Measurements from ENCODE around the gene NXN. TPM values are rescaled to one million over a fixed set of nuclear protein-coding genes. Genes with fewer than 3 reads are reported as not detected.
"Not testable (repeated sequence)": the region's sequence is repeated elsewhere in the genome, so short reads cannot be mapped to it uniquely, and the experiment has no call there.

Gene NXN
- polyA plus RNA-seq, 1 of the 3 experiments (the other 2 are of a cell fraction): 23.9 TPM

DNA sequence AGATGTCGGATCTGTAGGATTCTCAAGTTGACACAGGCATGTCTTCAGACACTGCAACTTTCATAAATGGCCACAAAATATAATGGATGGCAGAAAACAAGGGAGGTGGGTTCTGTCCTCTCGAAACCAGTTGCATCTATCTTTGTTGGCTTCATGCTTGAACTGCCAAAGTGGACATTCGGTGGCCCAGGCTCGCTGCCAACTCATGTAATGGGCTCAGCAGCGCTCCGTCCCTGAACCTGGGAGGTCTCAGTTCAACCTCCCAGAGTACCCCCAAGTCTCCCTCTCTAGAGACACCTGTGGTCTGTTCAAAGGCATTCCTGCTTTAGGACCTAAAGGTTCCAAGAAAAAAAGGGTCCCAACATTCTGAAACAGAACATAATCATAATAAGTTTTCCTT is 71.9 kb downstream of the NXN start:
- DNase-seq: no peak
- H3K9me3 ChIP-seq: no peaks in the 10 kb centered on the region
- peaks cover 10% of the 10 kb centered on the region; the same call in 1 of the 2 replicates for H3K27me3 ChIP-seq (ENCODE audit: insufficient read depth)
- no peak overlapping the region for H2AFZ ChIP-seq (ENCODE audit: low read depth)
- H3K79me2 ChIP-seq (ENCODE audit: insufficient read depth): peaks cover 5% of the 10 kb centered on the region; the same call in 1 of the 2 replicates
- no peaks in the 10 kb centered on the region for H3K9me2 ChIP-seq
- H3K4me3 ChIP-seq (ENCODE audit: low read depth in 2 of 2, low read length in 1 of 2): no peak overlapping the region
- H3F3A ChIP-seq (replicated peaks; ENCODE audit: insufficient read depth): peaks cover 5% of the 10 kb centered on the region
- H3K4me2 ChIP-seq: no peak overlapping the region
- H3K36me3 ChIP-seq (replicated peaks in 1 of 2; ENCODE audit: control insufficient read depth in 1 of 2, insufficient read depth in 2 of 2, low read length in 1 of 2): no peaks in the 10 kb centered on the region
- WGBS (ENCODE audit: low lambda C conversion rate): 72% methylated on average over 6 of the region's 6 CpGs
- peaks cover 0 to 5% of the 10 kb centered on the region in 2 experiments; a peak in 2 of 4 replicates for H3K4me1 ChIP-seq (ENCODE audit: control insufficient read depth in 1 of 2, insufficient read depth in 2 of 2, low read depth in 1 of 2, low read length in 1 of 2)
- CTCF ChIA-PET: no interaction called here
- H3K27ac ChIP-seq (ENCODE audit: low read depth in 2 of 2, low read length in 1 of 2): no peak overlapping the region
- TF ChIP-seq, protein P1, sequence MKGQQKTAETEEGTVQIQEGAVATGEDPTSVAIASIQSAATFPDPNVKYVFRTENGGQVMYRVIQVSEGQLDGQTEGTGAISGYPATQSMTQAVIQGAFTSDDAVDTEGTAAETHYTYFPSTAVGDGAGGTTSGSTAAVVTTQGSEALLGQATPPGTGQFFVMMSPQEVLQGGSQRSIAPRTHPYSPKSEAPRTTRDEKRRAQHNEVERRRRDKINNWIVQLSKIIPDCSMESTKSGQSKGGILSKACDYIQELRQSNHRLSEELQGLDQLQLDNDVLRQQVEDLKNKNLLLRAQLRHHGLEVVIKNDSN (IDR thresholded peaks at IDR 0.05; ENCODE audit: borderline replicate concordance, low read depth): no peak
- no peak for TF ChIP-seq NRF1 (IDR thresholded peaks at IDR 0.05; ENCODE audit: low read depth, low read length)
- no peak for TF ChIP-seq SIN3A (IDR thresholded peaks at IDR 0.05; ENCODE audit: borderline replicate concordance, low read depth, low read length)
- no peak for TF ChIP-seq EZH2phosphoT487 (IDR thresholded peaks at IDR 0.05; ENCODE audit: borderline replicate concordance, low read depth)
- no peak for TF ChIP-seq GATA2 (CRISPR knock-in tag; IDR thresholded peaks at IDR 0.05)
- TF ChIP-seq, protein P2, sequence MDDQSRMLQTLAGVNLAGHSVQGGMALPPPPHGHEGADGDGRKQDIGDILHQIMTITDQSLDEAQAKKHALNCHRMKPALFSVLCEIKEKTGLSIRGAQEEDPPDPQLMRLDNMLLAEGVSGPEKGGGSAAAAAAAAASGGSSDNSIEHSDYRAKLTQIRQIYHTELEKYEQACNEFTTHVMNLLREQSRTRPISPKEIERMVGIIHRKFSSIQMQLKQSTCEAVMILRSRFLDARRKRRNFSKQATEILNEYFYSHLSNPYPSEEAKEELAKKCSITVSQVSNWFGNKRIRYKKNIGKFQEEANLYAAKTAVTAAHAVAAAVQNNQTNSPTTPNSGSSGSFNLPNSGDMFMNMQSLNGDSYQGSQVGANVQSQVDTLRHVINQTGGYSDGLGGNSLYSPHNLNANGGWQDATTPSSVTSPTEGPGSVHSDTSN (IDR thresholded peaks at IDR 0.05): no peak
- TF ChIP-seq, protein P3, sequence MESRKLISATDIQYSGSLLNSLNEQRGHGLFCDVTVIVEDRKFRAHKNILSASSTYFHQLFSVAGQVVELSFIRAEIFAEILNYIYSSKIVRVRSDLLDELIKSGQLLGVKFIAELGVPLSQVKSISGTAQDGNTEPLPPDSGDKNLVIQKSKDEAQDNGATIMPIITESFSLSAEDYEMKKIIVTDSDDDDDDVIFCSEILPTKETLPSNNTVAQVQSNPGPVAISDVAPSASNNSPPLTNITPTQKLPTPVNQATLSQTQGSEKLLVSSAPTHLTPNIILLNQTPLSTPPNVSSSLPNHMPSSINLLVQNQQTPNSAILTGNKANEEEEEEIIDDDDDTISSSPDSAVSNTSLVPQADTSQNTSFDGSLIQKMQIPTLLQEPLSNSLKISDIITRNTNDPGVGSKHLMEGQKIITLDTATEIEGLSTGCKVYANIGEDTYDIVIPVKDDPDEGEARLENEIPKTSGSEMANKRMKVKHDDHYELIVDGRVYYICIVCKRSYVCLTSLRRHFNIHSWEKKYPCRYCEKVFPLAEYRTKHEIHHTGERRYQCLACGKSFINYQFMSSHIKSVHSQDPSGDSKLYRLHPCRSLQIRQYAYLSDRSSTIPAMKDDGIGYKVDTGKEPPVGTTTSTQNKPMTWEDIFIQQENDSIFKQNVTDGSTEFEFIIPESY (IDR thresholded peaks at IDR 0.05; ENCODE audit: borderline replicate concordance, low read depth): no peak
- no peak for TF ChIP-seq EP300 (IDR thresholded peaks at IDR 0.05; ENCODE audit: borderline replicate concordance in 1 of 2, low read depth in 1 of 2, low read length in 1 of 2)
- no peak for TF ChIP-seq CHD2 (IDR thresholded peaks at IDR 0.05; ENCODE audit: low read length, partially characterized antibody)
- no peak for TF ChIP-seq JUND (IDR thresholded peaks at IDR 0.05)
- TF ChIP-seq TEAD4 (IDR thresholded peaks at IDR 0.05; ENCODE audit: borderline replicate concordance, insufficient read depth): no peak
- no peak for TF ChIP-seq FOSL2 (IDR thresholded peaks at IDR 0.05; ENCODE audit: borderline replicate concordance, low read depth)
- POLR2A ChIA-PET: no interaction called here
- H4K20me1 ChIP-seq (ENCODE audit: insufficient read depth): no peaks in the 10 kb centered on the region
- no peak overlapping the region for H3K9ac ChIP-seq

DNA sequence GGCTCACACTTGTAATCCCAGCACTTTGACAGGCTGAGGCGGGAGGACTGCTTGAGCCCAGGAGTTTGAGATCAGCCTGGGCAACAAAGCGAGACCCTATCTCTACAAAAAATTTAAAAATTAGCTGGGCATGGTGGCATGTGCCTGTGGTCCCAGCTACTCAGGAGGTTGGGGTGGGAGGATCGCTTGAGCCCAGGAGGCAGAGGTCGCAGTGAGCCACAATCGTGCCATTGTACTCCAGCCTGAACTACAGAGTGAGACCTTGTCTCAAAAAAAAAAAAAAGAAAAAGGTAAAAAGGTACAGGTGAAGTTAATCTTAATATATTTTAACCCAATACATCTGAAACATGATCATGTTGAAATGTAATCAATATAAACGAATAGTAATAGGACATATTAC is 73.9 kb downstream of the NXN start:
- H3K4me3 ChIP-seq (ENCODE audit: low read depth in 2 of 2, low read length in 1 of 2); H3K4me1 ChIP-seq (ENCODE audit: control insufficient read depth in 1 of 2, insufficient read depth in 2 of 2, low read depth in 1 of 2, low read length in 1 of 2); H3K36me3 ChIP-seq (replicated peaks in 1 of 2; ENCODE audit: control insufficient read depth in 1 of 2, insufficient read depth in 2 of 2, low read length in 1 of 2); DNase-seq; H3K4me2 ChIP-seq; H3K9me2 ChIP-seq; H3K9me3 ChIP-seq; POLR2A ChIA-PET; H3K9ac ChIP-seq; H3F3A ChIP-seq (replicated peaks; ENCODE audit: insufficient read depth); H2AFZ ChIP-seq (ENCODE audit: low read depth); H4K20me1 ChIP-seq (ENCODE audit: insufficient read depth); H3K27ac ChIP-seq (ENCODE audit: low read depth in 2 of 2, low read length in 1 of 2): not testable (repeated sequence)
- Histone ChIP-seq H3K79me2 (ENCODE audit: insufficient read depth) (peaks cover 10% of the 10 kb centered on the region), H3K27me3 (ENCODE audit: insufficient read depth) (peaks cover 26% of the 10 kb centered on the region; the same call in 1 of the 2 replicates)
- CTCF ChIA-PET: interaction anchor here (1.5 kb wide), 1 partner anchor 91 kb away, joined by 4 read pairs; the partner anchor contains the start of gene TIMM22
- 69% methylated on average over 6 of the region's 6 CpGs for WGBS (ENCODE audit: low lambda C conversion rate)
